ENCODE measurements around the gene GBF1. TPM values are rescaled to one million over a fixed set of nuclear protein-coding genes. Genes with fewer than 3 reads are reported as not detected.

Gene GBF1
- total and polyA plus RNA-seq, 2 donors (not counting 1 experiment from before 2014, with no cell fraction given): 20.8 to 39.3 TPM

- peak overlapping the region; percentile 95 for H3K4me3 Mint-ChIP-seq
- ChIA-PET POLR2A (interaction anchor here (0.6 to 3.7 kb wide), 19 partner anchors 9 to 565 kb away, joined by 3 to 38 read pairs (median 5); partner anchors contain the start of genes ACTR1A, C10orf95, CUEDC2 and FBXL15), CTCF (interaction anchor here (0.8 to 8.8 kb wide), 11 partner anchors 10 to 189 kb away, joined by 3 to 108 read pairs (median 20); partner anchors contain the start of genes ACTR1A, C10orf95, CUEDC2 and FBXL15)
- Histone ChIP-seq H3K9ac (ENCODE audit: low read length) (peak overlapping the region; percentile 96), H3K36me3 (replicated peaks in 1 of 2; ENCODE audit: control extremely low read depth in 1 of 2, control insufficient read depth in 1 of 2, extremely low read depth in 1 of 2, insufficient read depth in 2 of 2, low read length in 1 of 2) (peaks cover 0 to 28% of the 10 kb centered on the region in 2 experiments), H3K4me1 (ENCODE audit: control insufficient read depth in 2 of 2, insufficient read depth in 2 of 2, low read length in 2 of 2) (peaks cover 40 to 48% of the 10 kb centered on the region in 2 donors), H3K27me3 (replicated peaks in 1 of 4; ENCODE audit: control extremely low read depth in 1 of 4, control insufficient read depth in 3 of 4, insufficient read depth in 4 of 4, low read length in 3 of 4) (no peaks in the 10 kb centered on the region), H4K20me1 (ENCODE audit: control insufficient read depth, insufficient read depth, low read length, poor library complexity, severe bottlenecking) (peaks cover 48% of the 10 kb centered on the region), H2AFZ (ENCODE audit: insufficient read depth, low read depth, low read length, poor library complexity, severe bottlenecking) (no peak overlapping the region), H3K4me2 (replicated peaks; ENCODE audit: low read depth, low read length, poor library complexity, severe bottlenecking) (peak overlapping the region; percentile 99), H3K79me2 (ENCODE audit: control insufficient read depth, insufficient read depth, low read length) (peaks cover 45% of the 10 kb centered on the region), H3K27ac (ENCODE audit: low read length in 2 of 2) (peak overlapping the region; percentile 98 to 100), H3K4me3 (ENCODE audit: control extremely low read depth in 1 of 5, extremely low read depth in 1 of 5, insufficient read depth in 1 of 5, low read depth in 2 of 5, low read length in 4 of 5) (peak overlapping the region; percentile 86 to 100 (median 99)), H3K9me3 (ENCODE audit: control extremely low read depth in 1 of 3, control insufficient read depth in 2 of 3, insufficient read depth in 1 of 3, low read length in 2 of 3) (no peaks in the 10 kb centered on the region)
- intact Hi-C loops (cut with micrococcal nuclease): loop anchor here (1.0 to 2.0 kb wide), 10 partner anchors 26 to 251 kb away; partner anchors contain the start of genes GBF1, NOLC1 and SUFU
- H3K27me3 Mint-ChIP-seq: no peaks in the 10 kb centered on the region
- WGBS (ENCODE audit: insufficient coverage): 0% methylated on average over 26 of the region's 35 CpGs
- ATAC-seq (ENCODE audit: low read depth) (peak; percentile 11), DNase-seq (no peak)
- peak overlapping the region; percentile 99 for H3K27ac Mint-ChIP-seq
- TF ChIP-seq CTCF (IDR thresholded peaks at IDR 0.05): no peak
- TF ChIP-seq EZH2 (IDR thresholded peaks at IDR 0.05; ENCODE audit: borderline replicate concordance, insufficient read depth, low read depth, low read length, poor library complexity, severe bottlenecking): no peak
- peaks cover 47% of the 10 kb centered on the region for H3K4me1 Mint-ChIP-seq
- H3K9me3 Mint-ChIP-seq (ENCODE audit: insufficient read depth): no peaks in the 10 kb centered on the region
Measured at GRCh38 chr10:102394801-102395399, 149.6 kb downstream of the GBF1 start.
